NCI-H2196 (cell line): Measurements from ENCODE around the gene CUBN.
"Not testable (repeated sequence)": the region's sequence is repeated elsewhere in the genome, so short reads cannot be mapped to it uniquely, and the experiment has no call there.

Experiments used
- DNase-seq: peaks from one replicate; lab custom pipeline; 2025; ENCODE audit not compliant: unreplicated experiment; lab: John Stamatoyannopoulos, UW

The CUBN gene

DNA sequence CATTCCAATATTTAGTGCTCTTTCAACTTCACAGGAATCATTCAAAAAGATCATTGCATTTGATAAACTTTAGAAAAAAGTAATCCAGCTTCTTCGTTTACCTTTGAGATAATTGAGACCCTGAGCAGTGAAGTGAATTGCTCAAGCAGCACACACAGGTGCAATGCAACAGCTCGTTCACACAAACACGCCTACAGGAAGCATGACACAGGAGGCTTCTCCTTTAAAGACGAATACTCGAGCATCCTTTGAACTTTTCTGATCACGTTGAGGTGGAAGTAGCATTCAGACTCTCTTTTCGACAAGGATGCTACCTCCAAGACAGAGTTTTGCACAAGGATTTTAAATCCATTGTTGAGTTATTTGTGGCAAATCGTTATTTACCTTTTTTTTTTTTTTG, 294.4 kb downstream of the CUBN start:
- no peak for DNase-seq

DNA sequence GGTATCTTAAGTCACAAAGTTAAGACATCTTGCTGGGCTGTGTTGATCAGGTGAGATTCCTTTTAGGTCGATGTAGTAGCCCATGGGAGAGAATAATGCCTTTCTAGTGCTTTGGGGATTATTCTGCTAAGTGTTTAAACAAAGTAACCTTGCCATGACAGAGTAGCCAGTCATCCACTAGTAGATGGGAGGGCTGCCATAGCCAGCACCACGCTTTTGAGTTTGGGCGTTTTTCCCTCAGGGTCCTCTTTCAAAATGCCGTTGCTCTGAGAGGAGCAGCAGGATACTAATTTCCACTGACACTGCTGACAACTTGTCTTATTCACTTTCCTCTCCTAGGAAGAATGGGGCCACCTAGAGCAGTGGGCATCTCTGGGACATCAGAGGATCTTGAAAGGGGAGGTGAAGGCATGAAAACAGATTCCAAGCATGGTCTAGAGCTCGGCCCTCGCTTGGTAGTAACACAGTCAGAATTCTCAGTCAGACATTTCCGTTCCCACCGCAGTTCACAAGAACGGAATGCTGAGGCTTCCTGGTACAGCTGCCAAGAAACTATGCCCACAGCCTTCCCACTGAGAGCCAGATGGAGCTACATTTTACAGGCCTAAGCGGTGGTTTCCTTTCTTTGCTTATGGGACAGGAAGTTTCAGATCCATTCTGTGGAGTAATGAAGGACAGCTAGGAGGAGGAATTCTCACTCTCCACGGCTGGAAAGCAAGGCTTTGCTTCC, 297.1 kb downstream of the CUBN start:
- no peak for DNase-seq

DNA sequence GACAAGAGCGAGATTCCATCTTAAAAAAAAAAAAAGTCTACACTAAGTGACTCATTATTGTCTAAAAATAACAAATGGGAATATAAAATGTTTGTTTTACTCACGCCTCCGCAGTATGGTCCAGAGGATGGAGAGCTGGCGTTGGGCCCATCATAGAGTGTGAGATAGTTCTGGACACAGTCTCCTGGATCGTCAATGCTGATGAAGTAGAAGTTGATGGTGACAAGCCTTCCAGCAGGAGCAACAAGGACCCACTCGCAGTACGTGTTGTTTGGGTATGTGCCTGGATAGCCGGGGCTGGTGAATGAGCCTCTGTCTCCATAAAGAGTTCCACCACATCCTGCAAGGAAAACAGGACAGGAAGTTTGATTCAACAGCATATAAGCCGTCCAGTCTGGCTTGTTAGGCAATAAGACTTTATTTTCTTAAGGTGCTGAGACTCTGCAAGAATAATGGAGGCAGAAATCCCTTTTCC, 300.9 kb downstream of the CUBN start:
- DNase-seq: no peak

DNA sequence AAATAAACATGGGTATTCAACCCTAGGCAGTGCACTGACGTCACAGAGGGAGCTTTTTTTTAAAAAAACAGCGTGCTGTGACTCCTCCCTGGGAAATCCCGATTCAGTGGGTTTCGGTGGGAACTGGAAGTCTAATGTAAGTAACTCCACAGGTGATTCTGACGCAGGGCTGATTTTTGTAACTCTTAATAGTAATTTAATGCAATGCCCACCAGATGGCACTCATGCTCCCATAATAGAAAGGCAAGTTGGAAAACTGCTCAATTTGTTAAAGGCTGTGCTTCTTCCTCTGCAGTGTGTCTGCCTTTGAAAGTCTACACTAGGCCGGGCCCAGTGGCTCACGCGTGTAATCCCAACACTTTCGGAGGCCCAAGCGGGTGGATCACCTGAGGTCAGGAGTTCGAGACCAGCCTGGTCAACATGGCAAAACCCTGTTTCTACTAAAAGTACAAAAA, 301.5 kb downstream of the CUBN start:
- DNase-seq: peak; percentile 47

DNA sequence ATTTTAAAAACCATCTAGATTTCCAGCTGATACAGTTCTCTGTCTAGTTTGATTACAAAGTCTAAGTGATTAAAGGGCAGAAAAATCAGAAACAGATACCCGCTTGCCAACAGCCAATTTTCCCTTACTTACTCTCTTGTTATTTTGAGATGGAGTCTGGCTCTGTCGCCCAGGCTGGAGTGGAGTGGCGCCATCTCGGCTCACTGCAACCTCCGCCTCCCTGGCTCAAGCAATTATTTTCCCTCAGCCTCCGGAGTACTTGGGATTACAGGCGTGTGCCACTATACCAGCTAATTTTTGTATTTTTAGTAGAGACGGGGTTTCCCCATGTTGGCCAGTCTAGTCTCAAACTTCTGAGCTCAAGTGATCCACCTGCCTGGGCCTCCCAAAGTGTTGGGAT, 302.1 kb downstream of the CUBN start:
- not testable (repeated sequence) for DNase-seq

DNA sequence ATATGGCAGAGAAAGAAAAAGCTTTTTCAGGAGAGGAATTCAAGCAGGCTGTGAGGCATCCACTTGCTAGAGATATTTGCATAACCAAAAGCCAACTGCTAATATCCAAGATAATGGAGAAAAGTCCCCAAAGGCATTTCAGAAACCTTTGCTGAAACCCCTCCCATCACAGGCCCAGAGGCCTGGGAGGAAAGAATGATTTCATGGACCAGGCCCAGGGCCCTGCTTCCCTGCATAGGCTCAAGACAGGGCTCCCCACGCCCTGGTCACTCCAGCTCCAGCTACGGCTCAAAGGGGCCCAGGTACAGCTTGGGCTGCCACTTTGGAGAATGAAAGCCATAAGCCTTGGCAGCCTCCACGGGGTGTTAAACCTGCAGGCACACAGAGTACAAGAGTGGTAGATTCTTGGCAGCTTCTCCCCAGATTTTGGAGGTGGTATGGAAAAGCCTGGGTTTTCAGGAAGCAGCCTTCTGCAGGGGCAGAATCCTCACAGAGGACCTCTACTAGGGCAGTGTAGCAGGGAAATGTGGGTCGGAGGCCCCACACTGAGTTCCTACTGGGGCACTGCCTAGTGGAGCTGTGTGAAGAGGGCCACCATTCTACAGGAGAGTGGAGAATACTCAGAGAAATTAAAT, 306.8 kb downstream of the CUBN start:
- no peak for DNase-seq

DNA sequence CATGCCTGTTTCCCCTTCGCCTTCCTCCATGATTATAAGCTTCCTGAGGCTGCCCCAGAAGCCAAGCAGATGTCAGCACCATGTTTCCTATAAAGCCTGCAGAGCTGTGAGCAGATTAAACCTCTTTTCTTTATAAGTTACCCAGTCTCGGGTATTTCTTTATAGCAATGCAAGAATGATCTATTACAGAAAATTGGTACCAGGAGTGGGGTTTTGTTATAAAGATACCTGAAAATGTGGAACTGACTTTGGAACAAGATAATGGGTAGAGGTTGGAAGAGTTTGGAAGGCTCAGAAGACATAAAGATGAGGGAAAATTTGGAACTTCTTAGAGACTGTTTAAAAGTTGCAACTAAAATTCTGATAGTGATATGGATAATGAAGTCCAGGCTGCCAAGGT, 307.6 kb downstream of the CUBN start:
- DNase-seq: no peak

DNA sequence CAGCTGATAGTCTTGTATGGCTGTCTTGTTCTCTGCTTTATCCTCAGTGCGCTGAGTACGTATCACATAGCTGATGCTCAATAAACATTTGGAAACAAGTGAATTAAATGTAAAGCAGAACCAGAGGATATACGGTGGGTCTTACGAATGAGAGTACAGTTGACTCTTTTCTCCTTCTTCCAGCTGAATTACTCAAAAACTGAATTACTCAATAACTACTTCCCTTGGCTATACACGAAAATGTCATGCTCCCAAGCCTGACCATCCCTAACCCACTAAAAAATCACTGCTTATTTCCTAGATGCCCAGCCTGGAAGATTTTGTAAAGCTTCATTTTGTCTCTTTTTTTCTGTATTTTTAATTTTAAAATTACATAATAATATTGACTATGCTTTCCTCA, 309.2 kb downstream of the CUBN start:
- no peak for DNase-seq

DNA sequence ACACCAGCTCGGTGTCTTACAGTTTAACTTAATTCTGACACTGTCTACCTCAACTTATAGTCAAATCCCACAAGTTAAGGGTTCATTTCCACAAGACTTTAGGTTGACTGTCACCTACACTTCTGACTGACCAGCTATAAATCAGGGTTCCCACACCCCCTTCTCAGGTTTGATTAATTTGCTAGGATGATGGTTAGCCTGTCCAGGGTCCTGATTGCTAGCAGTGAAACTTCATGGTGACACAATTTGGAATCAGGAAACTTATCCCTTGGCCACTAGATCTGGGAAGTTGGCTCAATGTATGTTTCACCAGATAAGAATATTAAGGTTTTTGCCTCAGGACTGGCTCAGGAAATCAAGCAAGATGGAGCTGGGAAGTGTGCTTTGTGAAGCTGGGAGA, 309.6 kb downstream of the CUBN start:
- DNase-seq: no peak

DNA sequence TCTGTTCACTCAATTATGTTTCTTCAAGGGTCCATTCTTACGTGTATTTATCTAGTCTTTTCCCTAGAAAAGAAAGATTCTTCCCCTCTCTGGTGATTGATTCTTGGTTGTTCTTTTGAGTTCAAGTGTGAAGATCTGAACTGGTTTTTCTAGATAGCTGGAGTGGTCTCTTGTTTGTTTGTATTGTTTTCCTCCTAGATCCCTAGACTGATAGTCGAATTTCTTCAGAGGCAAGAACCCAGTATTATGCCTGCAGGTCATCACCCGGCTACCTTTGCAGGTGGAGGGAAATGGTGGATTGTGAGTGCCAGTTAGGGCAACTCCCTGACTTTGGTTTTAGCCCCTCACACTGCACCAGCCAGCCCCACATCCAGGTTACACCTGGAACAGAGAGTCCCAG, 310.2 kb downstream of the CUBN start:
- no peak for DNase-seq

DNA sequence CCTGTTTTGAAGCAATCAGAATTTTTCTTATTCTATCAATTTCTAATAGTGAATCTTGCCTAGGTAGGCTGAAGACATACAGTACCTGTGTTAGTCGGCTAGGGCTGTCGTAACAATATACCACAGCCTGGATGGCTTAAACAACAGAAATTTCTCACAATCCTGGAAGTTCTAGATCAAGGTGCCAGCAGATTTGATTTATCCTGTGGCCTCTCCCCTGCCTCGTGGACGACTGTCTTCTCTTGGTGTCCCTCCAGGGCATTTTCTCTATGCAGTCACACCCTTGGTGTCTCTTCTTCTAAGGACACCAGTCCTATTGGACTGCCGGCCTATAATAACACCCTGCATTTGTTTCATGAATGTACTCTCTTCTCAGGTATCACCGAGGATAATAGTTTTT, 310.6 kb downstream of the CUBN start:
- no peak for DNase-seq

DNA sequence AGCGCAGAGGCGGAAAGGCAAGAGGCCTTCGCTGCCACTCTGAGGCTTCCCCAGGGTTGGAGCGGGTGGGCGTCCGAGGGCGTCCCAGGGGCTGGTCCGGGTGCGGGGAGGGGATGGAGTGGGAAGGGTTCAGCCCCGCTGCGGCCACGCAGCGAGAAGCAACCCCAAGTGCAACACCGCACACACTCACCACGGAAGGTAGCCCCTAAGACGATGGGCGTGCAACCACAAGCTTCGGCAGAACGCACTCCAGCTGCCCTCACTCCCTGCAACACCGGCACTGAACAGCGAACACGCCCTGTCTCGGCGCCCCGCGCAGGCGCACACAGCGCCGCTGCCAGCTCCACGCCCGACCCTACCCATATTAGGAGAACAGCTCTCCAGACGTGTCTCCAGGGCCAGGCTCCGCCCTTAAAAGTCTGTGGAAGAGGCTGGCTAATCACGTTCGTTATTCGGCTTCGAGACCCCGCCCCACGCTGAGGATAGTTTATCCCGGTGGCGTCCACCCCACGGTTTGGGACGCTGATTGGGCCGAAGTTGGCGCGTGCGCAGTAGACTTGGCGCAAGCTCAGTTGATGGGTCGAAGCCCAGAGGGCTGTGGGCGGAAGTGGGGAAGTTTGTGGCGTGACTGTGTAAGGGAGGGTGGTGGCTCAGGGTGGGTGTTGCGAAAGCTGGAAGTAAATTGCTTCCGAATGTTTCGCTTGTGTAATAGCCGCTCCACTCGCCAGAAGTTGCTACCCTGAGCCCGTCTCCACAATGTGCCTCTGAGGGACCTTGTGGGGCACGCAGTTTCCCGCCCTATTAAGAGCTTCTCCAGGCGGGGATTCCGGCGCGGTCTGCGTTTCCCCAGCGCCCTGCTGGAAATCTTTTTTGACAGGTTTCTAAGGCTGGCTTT, 312.2 kb downstream of the CUBN start, which contains the start of gene RSU1:
RSU1 (minus strand) TSS at position 300 of the 895 bp plus-strand sequence. CDS start 343 bp downstream, outside the sequence.
- peak; percentile 93 for DNase-seq

DNA sequence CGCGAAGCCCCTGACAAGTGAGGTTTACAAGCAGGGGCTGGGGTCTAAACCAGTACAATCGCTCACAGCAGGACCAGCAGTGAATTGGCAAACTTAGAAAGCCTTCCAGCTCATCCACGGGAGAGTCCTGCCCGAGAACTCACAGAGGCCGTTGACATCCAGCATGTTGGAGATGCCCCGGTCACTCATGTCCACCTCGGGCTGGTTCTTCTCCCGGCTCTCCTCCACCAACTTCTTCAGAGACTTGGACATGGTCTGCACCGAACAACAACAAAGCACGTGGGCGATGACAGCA, 312.8 kb downstream of the CUBN start:
- no peak for DNase-seq

DNA sequence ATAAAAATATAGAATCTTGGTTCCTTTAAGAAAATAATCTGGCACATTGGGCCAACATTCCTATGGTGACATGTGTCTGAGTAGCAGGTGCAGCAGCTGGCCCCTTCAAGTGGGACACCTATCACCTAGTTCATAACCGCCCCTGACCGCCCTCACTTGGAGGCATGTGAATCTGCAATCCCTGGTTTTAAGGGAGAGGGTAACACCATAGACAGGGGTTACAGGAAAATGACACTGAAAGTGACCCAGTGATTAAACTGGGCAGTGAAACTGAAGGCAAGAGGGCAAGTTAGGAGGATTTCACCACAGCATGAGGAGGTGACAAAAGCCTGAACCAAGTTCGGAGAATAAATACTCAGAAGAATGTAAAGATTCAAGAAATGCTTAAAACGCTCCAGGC, 313.4 kb downstream of the CUBN start:
- no peak for DNase-seq

DNA sequence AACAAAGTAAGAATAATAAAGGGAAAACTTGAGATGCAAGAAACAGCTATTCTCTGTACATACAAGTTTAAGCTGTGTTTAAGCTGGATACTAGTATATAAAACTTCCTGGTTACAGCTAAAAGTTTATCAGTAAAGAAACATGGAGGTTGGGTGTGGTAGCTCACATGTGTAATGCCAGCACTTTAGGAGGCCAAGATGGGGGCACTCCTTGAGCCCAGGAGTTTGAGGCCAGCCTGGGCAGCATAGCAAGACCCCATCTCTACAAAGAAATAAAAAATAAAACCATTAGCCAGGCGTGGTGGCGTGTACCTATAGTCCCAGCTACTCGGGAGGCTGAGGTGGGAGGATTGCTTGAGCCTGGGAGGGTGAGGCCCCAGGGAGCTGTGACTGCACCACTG, 315.6 kb downstream of the CUBN start:
- no peak for DNase-seq

DNA sequence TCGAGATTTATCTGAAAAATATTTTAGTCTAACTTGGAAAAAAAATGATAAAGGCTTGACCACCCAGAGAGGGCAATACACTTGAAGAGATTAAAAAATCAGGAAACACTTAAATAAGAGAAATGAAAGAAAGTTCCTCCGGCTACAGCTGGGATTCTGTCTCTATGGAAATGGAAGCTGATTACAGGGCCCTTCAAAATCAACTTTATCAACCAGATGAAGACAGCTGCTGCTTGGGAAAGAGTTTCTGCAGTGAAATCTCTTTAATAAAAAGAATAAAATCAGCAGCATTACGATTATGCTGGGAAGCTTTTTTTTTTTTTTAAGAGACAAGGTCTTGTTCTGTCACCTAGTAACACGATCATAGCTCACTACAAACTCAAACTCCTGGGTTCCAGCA, 316.9 kb downstream of the CUBN start:
- no peak for DNase-seq

DNA sequence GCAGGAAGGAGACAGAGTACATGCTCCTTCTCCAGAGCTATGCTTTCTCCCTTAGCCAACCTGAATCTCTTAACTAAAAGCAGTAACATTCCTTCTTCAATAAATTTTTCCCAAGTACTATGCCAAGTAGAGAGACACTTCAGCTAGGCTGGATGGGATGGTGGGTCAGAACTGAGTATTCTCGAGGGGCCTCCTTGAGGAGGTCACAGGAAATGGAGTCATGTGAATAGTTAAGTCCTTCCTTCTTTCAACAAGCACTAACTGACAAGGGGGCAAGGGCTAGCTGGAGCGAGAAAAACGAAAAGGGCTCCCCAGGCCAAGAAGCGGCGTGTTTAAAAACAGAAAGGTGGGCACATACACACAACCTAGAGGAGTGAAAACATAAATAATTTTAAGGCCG, 317.8 kb downstream of the CUBN start:
- DNase-seq: no peak

DNA sequence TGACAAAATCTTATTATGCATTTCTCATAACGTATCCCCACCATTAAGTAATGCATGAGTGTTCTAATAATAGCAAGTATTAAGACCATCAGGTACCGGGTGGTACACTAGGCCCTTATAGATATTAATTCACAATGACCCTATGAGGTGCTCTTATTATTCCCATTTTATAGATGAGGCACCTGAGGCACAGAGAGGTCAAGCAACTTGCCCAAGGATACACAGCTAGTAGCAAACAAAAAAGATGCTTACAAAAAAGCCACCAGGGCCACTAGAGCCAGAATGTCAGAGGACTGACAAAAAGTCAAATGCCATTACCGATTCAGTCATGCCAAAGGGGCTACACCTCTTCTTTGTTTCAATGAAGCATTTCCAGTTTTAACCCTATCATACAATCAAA, 318.3 kb downstream of the CUBN start:
- no peak for DNase-seq

DNA sequence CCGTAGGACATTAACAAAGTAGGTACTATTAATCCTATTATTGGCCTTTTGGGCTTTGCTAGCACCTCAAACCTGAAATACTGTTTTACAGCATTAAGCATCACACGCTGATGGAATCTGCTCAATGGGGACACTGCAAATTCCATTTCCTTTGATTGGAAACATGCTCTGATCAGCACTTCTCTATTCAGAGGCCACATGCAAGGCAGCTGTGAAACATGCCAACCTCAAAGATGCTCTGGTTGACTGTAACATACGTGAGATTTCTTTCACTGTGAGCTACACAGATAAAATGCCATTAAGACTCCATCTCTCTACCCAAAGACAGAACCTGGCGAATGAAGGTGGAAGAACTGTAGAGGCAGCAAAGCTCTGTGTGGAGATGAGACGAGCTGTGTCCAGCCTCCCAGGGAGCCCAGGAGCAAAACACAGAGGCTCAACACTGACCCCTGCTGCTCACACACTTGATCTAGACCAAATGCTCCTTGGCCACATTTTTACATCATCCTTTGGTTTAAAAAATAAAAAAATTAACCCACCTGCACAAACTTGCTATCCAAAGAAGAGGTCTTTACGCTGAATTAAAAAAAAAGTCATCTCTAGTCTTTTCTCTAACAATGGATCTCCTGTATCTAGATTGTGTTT, 320.4 kb downstream of the CUBN start:
- DNase-seq: peak; percentile 16

DNA sequence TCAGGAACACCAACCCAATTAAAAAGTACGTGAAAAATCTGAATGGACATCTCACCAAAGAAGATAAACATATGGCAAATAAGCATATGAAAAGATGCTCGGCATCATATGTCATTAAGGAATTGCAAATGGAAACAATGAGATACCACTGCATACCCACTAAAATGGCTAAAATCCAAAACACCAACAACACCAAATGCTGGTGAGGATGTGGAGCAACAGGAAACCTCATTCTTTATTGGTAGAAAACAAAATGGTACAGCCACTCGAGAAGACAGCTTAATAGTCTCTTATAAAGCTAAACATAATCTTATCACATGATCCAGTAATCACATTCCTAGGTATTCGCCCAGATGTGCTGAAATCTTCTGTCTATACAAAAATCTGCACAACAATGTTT, 325.5 kb downstream of the CUBN start:
- DNase-seq: no peak

DNA sequence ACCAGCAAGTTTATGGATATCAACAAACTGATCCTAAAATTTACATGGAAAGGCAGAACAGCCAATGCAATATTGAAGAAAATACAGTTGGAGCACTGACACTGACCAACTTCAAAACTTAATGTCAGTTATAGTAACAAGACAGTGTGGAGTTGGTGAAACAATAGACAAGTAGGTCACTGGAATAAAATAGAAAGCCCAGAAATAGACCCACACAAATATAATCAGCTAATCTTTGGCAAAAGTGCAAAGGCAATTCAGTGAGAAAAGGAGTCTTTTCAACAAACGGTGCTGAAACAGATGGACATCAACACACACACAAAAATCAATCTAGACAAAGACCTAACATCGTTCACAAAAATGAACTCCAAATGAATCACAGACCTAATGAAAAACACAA, 326.1 kb downstream of the CUBN start:
- DNase-seq: no peak
